B cell (primary cell): Measurements from ENCODE around the gene PREX1.

Experiments used
- EZH2 ChIP-seq: IDR thresholded peaks from 2 replicates; pipeline ENCODE4 v1.6.1; 2012; ENCODE audit warnings: borderline replicate concordance, low read depth, mild to moderate bottlenecking, moderate library complexity, low read length; ENCODE audit not compliant: insufficient read depth, poor library complexity, severe bottlenecking
- TF ChIP-seq, protein P1 (sequence below): fragments of 200-600 bp; IDR thresholded peaks from one replicate; pipeline ENCODE4 v1.8.0; 2022; ENCODE audit warnings: antibody characterized with exemption, mild to moderate bottlenecking

DNA sequence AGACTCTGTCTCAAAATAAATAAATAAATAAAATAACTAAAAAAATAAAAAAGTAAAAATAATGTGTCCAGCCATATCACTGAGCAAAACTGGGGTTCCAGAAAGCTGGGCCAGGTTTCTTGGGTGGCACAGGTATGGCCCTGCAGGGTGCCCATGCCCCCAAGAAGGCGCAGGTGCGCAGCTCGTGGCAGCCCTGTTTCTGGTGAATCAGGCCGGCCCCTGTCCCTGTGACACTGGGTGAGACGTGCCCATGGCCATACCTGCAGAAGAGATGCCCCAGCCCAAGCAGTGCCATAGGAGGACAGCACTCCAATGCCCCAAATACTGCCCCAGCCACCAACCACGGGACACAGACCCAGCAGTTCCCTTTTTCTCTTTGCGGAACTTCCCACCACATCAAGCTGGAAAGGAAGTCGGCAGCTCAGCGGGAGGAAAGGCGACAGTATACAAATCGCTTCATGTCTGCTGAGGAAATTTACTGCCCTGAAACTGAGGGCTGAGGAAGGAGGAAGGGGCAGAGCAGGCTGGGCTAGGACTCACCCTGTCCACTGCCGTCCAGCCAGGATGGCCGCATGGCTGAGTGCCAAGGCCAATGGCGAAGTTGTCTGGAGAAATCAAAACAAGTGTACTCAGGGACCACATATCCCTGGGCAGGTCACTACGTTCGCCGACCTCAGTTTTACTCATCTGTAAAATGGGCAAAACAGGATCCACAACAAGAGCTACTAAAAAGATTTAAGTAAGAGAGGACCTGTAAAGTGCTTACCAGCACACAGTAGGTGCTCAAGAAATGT, 55.4 kb downstream of the PREX1 start:
- no peak for TF ChIP-seq EZH2
- TF ChIP-seq, protein P1, sequence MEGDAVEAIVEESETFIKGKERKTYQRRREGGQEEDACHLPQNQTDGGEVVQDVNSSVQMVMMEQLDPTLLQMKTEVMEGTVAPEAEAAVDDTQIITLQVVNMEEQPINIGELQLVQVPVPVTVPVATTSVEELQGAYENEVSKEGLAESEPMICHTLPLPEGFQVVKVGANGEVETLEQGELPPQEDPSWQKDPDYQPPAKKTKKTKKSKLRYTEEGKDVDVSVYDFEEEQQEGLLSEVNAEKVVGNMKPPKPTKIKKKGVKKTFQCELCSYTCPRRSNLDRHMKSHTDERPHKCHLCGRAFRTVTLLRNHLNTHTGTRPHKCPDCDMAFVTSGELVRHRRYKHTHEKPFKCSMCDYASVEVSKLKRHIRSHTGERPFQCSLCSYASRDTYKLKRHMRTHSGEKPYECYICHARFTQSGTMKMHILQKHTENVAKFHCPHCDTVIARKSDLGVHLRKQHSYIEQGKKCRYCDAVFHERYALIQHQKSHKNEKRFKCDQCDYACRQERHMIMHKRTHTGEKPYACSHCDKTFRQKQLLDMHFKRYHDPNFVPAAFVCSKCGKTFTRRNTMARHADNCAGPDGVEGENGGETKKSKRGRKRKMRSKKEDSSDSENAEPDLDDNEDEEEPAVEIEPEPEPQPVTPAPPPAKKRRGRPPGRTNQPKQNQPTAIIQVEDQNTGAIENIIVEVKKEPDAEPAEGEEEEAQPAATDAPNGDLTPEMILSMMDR = no peak
